ENCODE data around the gene ZNF470.

The ZNF470 gene

GRCh38 chr19:56613639-56614038, 46.4 kb downstream of the ZNF470 start:
- Histone ChIP-seq H3K14ac (ENCODE audit: low read length in 2 of 2) (no peak overlapping the region), H3K18ac (ENCODE audit: low read depth in 1 of 2, low read length in 2 of 2) (no peak overlapping the region), H3K27ac (ENCODE audit: low read length, poor library complexity, severe bottlenecking) (no peak overlapping the region), H3K23ac (ENCODE audit: low read length in 2 of 2) (no peak overlapping the region), H3K4me1 (ENCODE audit: control insufficient read depth, insufficient read depth, low read depth, low read length) (no peaks in the 10 kb centered on the region), H3K79me1 (replicated peaks; ENCODE audit: low read length, poor library complexity, severe bottlenecking) (peaks cover 46% of the 10 kb centered on the region), H4K91ac (ENCODE audit: low read length) (no peak overlapping the region), H2BK12ac (ENCODE audit: low read length in 2 of 2) (no peak overlapping the region), H3K4ac (ENCODE audit: low read depth in 1 of 2, low read length in 2 of 2) (no peak overlapping the region), H3K4me2 (ENCODE audit: low read length, poor library complexity, severe bottlenecking) (no peak overlapping the region), H2BK120ac (ENCODE audit: low read depth, low read length) (no peak overlapping the region), H3K9me3 (ENCODE audit: control insufficient read depth, low read length) (peaks cover 93% of the 10 kb centered on the region), H3K36me3 (ENCODE audit: control insufficient read depth in 1 of 2, insufficient read depth in 2 of 2, low read depth in 1 of 2, low read length in 2 of 2) (peaks cover 32 to 40% of the 10 kb centered on the region in 2 experiments), H3K4me3 (ENCODE audit: insufficient read depth in 1 of 2, low read depth in 1 of 2, low read length in 2 of 2) (no peak overlapping the region), H2BK5ac (ENCODE audit: low read depth, low read length, poor library complexity, severe bottlenecking) (no peak overlapping the region), H2AFZ (ENCODE audit: low read depth, low read length) (no peak overlapping the region), H2BK15ac (ENCODE audit: low read depth, poor library complexity, severe bottlenecking) (no peak overlapping the region), H4K8ac (ENCODE audit: low read length) (no peak overlapping the region), H3K9ac (ENCODE audit: low read length) (no peak overlapping the region), H3K27me3 (ENCODE audit: control insufficient read depth in 1 of 2, insufficient read depth in 1 of 2, low read length in 2 of 2) (no peaks in the 10 kb centered on the region), H2AK5ac (ENCODE audit: low read length, severe bottlenecking) (no peak overlapping the region)
- no peak for DNase-seq
- 96% methylated on average over 4 of the region's 5 CpGs for WGBS

GRCh38 chr19:56617531-56617930, 50.3 kb downstream of the ZNF470 start:
- H3K27me3 ChIP-seq (ENCODE audit: control insufficient read depth in 1 of 2, insufficient read depth in 1 of 2, low read length in 2 of 2) = no peaks in the 10 kb centered on the region
- no peak overlapping the region for H2BK12ac ChIP-seq (ENCODE audit: low read length in 2 of 2)
- no peak for DNase-seq
- H3K79me1 ChIP-seq (replicated peaks; ENCODE audit: low read length, poor library complexity, severe bottlenecking) = peaks cover 61% of the 10 kb centered on the region
- no peak overlapping the region for H4K8ac ChIP-seq (ENCODE audit: low read length)
- H3K4me3 ChIP-seq (ENCODE audit: insufficient read depth in 1 of 2, low read depth in 1 of 2, low read length in 2 of 2) = no peak overlapping the region
- no peak overlapping the region for H2BK5ac ChIP-seq (ENCODE audit: low read depth, low read length, poor library complexity, severe bottlenecking)
- H3K23ac ChIP-seq (ENCODE audit: low read length in 2 of 2) = no peak overlapping the region
- no peak overlapping the region for H3K4ac ChIP-seq (ENCODE audit: low read depth in 1 of 2, low read length in 2 of 2)
- H3K4me2 ChIP-seq (ENCODE audit: low read length, poor library complexity, severe bottlenecking) = no peak overlapping the region
- 97% methylated on average over 8 of the region's 8 CpGs for WGBS
- H3K36me3 ChIP-seq (ENCODE audit: control insufficient read depth in 1 of 2, insufficient read depth in 2 of 2, low read depth in 1 of 2, low read length in 2 of 2) = peaks cover 46 to 53% of the 10 kb centered on the region in 2 experiments
- no peak overlapping the region for H2BK120ac ChIP-seq (ENCODE audit: low read depth, low read length)
- H3K27ac ChIP-seq (ENCODE audit: low read length, poor library complexity, severe bottlenecking) = no peak overlapping the region
- H3K9me3 ChIP-seq (ENCODE audit: control insufficient read depth, low read length) = peaks cover 85% of the 10 kb centered on the region
- H3K4me1 ChIP-seq (ENCODE audit: control insufficient read depth, insufficient read depth, low read depth, low read length) = no peaks in the 10 kb centered on the region
- no peak overlapping the region for H2BK15ac ChIP-seq (ENCODE audit: low read depth, poor library complexity, severe bottlenecking)
- no peak overlapping the region for H2AK5ac ChIP-seq (ENCODE audit: low read length, severe bottlenecking)
- H4K91ac ChIP-seq (ENCODE audit: low read length) = no peak overlapping the region
- H2AFZ ChIP-seq (ENCODE audit: low read depth, low read length) = no peak overlapping the region
- no peak overlapping the region for H3K14ac ChIP-seq (ENCODE audit: low read length in 2 of 2)
- H3K18ac ChIP-seq (ENCODE audit: low read depth in 1 of 2, low read length in 2 of 2) = no peak overlapping the region
- no peak overlapping the region for H3K9ac ChIP-seq (ENCODE audit: low read length)

- no peak overlapping the region for H2AFZ ChIP-seq (ENCODE audit: low read depth, low read length)
- 98% methylated on average over 6 of the region's 8 CpGs for WGBS
- peaks cover 59% of the 10 kb centered on the region for H3K79me1 ChIP-seq (replicated peaks; ENCODE audit: low read length, poor library complexity, severe bottlenecking)
- H3K4ac ChIP-seq (ENCODE audit: low read depth in 1 of 2, low read length in 2 of 2) = no peak overlapping the region
- H3K9ac ChIP-seq (ENCODE audit: low read length) = no peak overlapping the region
- no peak overlapping the region for H4K91ac ChIP-seq (ENCODE audit: low read length)
- H3K9me3 ChIP-seq (ENCODE audit: control insufficient read depth, low read length) = peaks cover 83% of the 10 kb centered on the region
- no peak overlapping the region for H2BK12ac ChIP-seq (ENCODE audit: low read length in 2 of 2)
- H3K14ac ChIP-seq (ENCODE audit: low read length in 2 of 2) = no peak overlapping the region
- no peak overlapping the region for H3K18ac ChIP-seq (ENCODE audit: low read depth in 1 of 2, low read length in 2 of 2)
- no peak overlapping the region for H4K8ac ChIP-seq (ENCODE audit: low read length)
- H2BK120ac ChIP-seq (ENCODE audit: low read depth, low read length) = no peak overlapping the region
- H2BK5ac ChIP-seq (ENCODE audit: low read depth, low read length, poor library complexity, severe bottlenecking) = no peak overlapping the region
- no peak overlapping the region for H3K27ac ChIP-seq (ENCODE audit: low read length, poor library complexity, severe bottlenecking)
- no peak overlapping the region for H2BK15ac ChIP-seq (ENCODE audit: low read depth, poor library complexity, severe bottlenecking)
- no peak overlapping the region for H2AK5ac ChIP-seq (ENCODE audit: low read length, severe bottlenecking)
- no peak overlapping the region for H3K4me3 ChIP-seq (ENCODE audit: insufficient read depth in 1 of 2, low read depth in 1 of 2, low read length in 2 of 2)
- peaks cover 54 to 56% of the 10 kb centered on the region in 2 experiments for H3K36me3 ChIP-seq (ENCODE audit: control insufficient read depth in 1 of 2, insufficient read depth in 2 of 2, low read depth in 1 of 2, low read length in 2 of 2)
- no peak overlapping the region for H3K4me2 ChIP-seq (ENCODE audit: low read length, poor library complexity, severe bottlenecking)
- DNase-seq = no peak
- no peak overlapping the region for H3K23ac ChIP-seq (ENCODE audit: low read length in 2 of 2)
- no peaks in the 10 kb centered on the region for H3K4me1 ChIP-seq (ENCODE audit: control insufficient read depth, insufficient read depth, low read depth, low read length)
- no peaks in the 10 kb centered on the region for H3K27me3 ChIP-seq (ENCODE audit: control insufficient read depth in 1 of 2, insufficient read depth in 1 of 2, low read length in 2 of 2)
These were observed 51.9 kb downstream of the ZNF470 start for GRCh38 chr19:56619121-56619520.

- H4K8ac ChIP-seq (ENCODE audit: low read length) = no peak overlapping the region
- H2AK5ac ChIP-seq (ENCODE audit: low read length, severe bottlenecking) = no peak overlapping the region
- H3K27ac ChIP-seq (ENCODE audit: low read length, poor library complexity, severe bottlenecking) = no peak overlapping the region
- no peak overlapping the region for H3K4me2 ChIP-seq (ENCODE audit: low read length, poor library complexity, severe bottlenecking)
- WGBS = over 99% methylated on average over 34 of the region's 37 CpGs
- no peak overlapping the region for H2BK5ac ChIP-seq (ENCODE audit: low read depth, low read length, poor library complexity, severe bottlenecking)
- no peak overlapping the region for H3K4ac ChIP-seq (ENCODE audit: low read depth in 1 of 2, low read length in 2 of 2)
- H3K4me3 ChIP-seq (ENCODE audit: insufficient read depth in 1 of 2, low read depth in 1 of 2, low read length in 2 of 2) = no peak overlapping the region
- no peak overlapping the region for H3K18ac ChIP-seq (ENCODE audit: low read depth in 1 of 2, low read length in 2 of 2)
- no peak overlapping the region for H4K91ac ChIP-seq (ENCODE audit: low read length)
- no peaks in the 10 kb centered on the region for H3K4me1 ChIP-seq (ENCODE audit: control insufficient read depth, insufficient read depth, low read depth, low read length)
- no peaks in the 10 kb centered on the region for H3K27me3 ChIP-seq (ENCODE audit: control insufficient read depth in 1 of 2, insufficient read depth in 1 of 2, low read length in 2 of 2)
- no peak overlapping the region for H2BK120ac ChIP-seq (ENCODE audit: low read depth, low read length)
- peaks cover 76% of the 10 kb centered on the region for H3K9me3 ChIP-seq (ENCODE audit: control insufficient read depth, low read length)
- H3K9ac ChIP-seq (ENCODE audit: low read length) = no peak overlapping the region
- no peak overlapping the region for H3K14ac ChIP-seq (ENCODE audit: low read length in 2 of 2)
- no peak overlapping the region for H2AFZ ChIP-seq (ENCODE audit: low read depth, low read length)
- H2BK12ac ChIP-seq (ENCODE audit: low read length in 2 of 2) = no peak overlapping the region
- no peak for DNase-seq
- no peak overlapping the region for H2BK15ac ChIP-seq (ENCODE audit: low read depth, poor library complexity, severe bottlenecking)
- no peak overlapping the region for H3K23ac ChIP-seq (ENCODE audit: low read length in 2 of 2)
- H3K79me1 ChIP-seq (replicated peaks; ENCODE audit: low read length, poor library complexity, severe bottlenecking) = peaks cover 56% of the 10 kb centered on the region
- peaks cover 54 to 70% of the 10 kb centered on the region in 2 experiments for H3K36me3 ChIP-seq (ENCODE audit: control insufficient read depth in 1 of 2, insufficient read depth in 2 of 2, low read depth in 1 of 2, low read length in 2 of 2)
These were observed 55.1 kb downstream of the ZNF470 start for GRCh38 chr19:56622374-56622773.
